CD4-positive, alpha-beta T cell treated with Interleukin-21 for 1 hour (primary cell): ENCODE data around the gene LIMD2.
A peak's percentile ranks its signal among the peaks of the same experiment; 100 is the strongest.

Experiments
- DNase-seq: peaks from one replicate; pipeline ENCODE4 v3.0.0-alpha.2; 2020

Gene LIMD2

DNA sequence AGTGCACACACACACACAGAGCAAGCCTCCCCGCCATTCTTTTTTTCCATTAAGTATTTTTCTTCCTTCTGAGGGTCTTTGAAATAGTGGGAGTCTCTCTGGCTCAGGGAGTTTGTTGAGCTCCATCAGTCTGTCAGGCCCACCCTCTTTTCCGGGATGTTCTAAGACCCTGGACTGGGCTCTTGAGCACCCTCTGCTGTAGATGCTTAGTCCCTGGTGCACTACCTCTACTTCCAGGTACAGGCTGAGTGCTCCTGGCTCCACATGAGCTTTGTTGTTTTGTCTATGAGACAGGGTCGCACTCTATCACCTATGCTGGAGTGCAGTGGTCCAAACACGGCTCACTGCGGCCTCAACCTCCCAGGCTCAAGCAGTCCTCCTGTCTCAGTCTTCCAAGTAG is 20.7 kb downstream of the LIMD2 start:
- no peak for DNase-seq

DNA sequence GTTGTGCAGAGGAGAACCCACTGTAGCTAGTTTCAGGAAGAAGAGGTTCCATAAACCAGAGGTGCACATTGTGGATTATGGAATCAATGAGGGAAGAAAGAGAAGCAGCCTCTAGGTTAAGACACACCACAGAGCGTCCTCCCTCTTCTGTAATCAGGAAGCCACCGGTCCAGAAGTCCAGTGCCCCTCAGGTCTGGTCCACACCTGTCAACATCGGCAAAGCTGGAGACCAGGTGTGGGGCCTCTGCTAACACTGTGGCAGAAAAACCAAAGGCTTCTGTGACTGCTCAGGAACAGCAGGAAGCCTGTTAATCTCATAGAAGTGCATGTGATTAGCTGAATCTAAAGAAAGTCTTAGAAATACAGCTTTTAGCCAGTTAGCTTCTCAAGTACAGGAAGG is 23.3 kb downstream of the LIMD2 start:
- DNase-seq, result no peak

DNA sequence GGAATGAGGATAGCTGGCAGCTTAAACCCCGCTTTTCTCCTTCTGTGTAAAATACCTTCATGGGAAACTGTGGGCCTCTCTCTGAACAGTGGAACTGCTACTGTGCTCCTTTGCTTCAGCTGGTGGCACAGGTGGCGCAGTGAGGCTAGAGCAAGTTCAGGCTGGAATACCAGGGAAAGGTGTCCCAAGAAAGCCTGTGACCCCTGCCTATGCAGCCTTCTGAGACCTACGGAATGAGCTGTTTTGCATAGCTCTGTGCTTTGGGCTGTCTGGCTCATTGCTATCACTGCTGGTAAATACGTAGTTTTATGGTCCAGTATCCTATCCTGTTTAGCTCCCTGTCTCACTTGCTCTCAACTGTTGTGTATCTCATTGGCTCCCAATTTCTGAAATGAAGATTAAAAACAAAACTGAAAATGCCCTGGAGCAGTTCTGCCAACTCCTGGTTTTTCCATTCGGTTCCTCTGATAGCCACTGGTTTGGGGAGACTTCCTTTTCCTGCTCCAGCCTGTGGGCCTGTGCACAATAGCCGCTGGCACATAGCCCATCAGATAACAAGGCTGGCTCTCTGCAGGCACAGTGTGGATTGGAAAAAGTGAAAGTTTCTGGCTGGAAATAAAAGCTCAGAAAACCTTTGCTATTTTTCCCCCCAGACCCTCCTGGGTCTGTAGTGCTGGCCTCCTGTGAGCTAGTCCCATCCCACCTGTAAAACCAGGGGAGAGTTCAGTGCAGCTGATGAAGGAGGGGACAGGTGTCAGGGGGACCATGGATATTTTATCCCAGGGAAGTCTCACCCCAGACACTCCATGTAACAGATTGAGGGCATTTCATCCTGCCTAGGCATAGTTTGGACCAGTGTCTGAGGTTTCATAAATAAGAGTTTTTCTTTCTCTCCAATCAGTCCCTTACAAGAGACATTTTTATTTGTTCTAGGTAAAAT is 24.0 kb downstream of the LIMD2 start:
- no peak for DNase-seq

DNA sequence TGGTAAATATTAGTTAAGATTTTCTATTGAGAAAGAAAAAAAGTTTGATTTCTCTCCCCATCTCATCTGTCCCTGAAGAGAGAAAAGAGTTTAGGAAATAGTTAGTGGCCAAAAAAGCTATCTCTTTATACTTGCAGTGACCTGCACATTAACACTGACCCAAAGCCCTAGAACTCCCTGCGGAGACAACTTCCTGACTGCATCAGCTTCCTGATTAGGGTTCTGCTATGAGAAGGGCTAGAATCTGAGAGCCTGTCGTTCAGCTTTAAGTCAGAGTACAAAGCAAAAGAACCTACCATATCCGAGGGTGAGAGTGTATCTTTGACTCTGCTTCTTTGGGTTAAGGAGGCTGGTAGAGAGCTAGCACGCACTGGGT is 24.7 kb downstream of the LIMD2 start:
- no peak for DNase-seq

DNA sequence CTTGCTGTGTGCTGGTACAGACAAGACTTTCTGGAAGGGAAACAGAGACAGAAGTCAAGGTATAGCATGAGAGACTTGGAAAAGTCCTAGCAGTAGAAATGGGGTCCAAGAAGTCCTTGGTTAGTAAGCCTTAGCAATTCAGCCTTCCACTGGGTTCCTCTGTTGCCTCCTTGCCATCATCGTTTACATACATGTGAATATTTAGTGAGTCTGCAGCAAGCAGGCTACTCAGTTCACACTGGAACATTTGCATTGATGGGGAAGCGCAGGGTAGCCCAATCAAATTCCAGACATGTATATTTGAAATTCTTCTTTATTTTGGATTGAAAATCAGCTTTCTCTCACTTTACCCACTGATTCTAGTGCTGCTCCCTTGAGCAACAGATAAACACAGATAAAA is 27.1 kb downstream of the LIMD2 start:
- DNase-seq, result no peak

DNA sequence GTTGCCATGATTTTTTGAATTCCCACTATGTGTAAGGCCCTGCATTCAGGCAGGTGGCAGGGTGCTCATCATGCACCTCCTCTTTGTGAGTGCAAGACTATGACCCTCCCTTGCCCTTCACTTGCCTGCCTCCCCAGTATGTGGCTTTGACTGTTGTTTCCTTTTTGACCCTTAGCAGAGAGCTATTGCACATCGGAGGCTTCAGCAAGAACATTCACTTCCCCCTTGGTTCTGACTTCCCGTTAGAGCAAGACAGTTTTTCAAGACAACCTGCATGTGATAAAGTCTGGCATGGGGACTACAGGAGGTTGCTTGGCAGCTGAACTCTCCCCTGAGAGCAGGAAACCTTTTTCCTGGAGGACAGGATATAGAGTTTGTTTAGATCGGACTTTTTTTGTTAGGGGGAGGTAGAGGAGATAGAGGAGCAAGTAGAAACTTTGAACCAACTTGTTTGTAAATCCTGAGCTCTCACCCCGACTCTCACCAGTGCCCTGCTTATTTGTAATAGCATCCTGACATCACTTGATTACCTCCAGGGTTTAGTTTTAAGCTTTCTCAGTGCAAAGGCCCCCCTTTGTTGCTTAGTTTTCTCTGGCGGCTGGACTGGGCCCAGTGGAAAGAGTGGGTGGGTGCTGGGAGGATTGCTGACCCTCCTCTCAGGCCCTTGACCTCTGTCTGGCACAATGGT is 34.3 kb downstream of the LIMD2 start:
- DNase-seq, result peak; percentile 12

DNA sequence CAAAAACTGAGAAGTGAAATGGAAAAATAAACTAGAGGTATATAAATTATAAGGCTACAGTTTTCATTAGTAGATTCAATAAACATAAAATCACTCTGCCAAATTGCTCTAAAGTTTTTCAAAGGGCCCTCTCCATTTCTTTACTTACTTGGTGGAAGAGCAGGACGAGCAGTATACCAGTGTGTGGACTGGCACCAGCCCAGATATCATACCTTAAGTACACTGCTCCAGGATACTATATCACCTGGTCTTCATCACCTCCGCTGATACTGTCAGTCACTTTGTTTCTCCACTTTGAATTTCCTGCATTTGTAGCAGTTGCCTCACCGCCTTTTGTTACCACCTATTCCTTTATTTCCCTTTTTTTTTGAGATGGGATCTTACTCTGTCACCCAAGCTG is 40.1 kb downstream of the LIMD2 start:
- DNase-seq, result no peak

DNA sequence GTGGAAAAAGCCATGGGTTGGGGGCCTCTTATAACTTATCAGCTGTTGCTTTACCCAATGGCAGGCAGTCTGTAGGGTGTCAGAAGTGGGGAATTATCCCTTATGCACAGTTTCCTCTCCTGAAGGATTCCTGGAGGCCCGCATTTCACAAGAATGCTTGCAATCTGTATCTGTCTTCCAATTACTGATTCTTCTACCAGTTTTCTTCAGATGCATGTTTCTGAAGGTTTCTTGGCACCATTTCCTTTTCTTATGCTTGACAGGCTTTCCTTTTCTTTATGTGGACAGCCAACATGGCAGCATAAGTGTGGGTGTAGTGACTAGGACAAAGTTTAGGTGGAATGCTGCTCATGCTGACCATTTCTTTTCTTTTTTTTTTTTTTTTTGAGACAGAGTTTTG is 41.6 kb downstream of the LIMD2 start:
- DNase-seq, result no peak

DNA sequence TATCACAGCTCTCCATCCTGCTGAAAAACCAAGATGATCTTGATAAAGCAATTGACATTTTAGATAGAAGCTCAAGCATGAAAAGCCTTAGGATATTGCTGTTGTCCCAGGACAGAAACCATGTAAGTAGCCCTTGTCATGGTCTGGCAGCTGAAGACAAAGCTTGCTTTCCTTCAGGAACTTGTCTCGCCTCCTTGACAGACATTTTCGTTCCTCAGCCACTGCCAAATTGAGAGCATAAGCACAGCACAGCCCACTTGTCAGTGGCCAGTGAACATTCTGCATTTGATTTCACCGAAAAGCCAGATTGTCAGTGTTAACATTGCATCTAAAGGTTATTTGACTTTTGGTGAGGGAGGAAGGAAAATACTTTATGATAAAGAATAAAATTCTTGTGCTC is 42.1 kb downstream of the LIMD2 start:
- no peak for DNase-seq

DNA sequence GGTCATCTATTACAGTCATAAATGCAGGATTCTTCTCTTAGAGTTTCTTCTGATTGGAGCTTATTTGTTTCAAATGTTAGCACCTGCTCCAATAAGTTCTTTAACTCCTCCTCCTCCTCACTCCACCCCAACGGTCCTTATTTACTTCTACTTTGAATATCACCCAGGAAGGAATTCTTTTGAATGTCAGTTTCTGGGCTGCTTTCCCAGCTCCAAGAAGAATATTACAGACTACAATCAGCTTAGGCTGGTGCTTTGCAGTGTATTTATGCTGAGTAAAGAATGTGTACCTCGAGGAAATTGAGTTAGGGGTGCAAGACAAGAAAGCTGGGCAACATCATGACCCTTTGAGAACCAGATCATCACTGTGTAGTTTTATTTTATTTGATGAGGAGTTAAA is 46.9 kb downstream of the LIMD2 start:
- DNase-seq, result no peak

DNA sequence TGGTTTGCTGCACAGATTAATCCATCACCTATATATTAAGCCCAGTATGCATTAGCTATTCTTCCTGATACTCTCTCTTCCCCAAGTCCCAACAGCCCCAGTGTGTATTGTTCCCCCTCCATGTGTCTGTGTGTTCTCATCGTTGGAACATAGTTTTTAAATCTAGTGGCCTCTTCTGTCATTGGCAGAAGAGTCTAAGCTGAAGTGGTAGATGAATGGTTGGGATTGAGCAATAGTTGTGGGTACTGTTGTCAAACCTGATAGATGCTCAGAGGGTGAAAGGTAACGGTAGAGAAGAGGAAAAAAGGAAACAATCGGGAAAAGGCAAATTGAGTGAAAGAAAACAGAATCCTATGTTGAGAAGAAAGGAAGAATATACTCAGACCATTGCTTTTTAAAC is 47.8 kb downstream of the LIMD2 start:
- no peak for DNase-seq

DNA sequence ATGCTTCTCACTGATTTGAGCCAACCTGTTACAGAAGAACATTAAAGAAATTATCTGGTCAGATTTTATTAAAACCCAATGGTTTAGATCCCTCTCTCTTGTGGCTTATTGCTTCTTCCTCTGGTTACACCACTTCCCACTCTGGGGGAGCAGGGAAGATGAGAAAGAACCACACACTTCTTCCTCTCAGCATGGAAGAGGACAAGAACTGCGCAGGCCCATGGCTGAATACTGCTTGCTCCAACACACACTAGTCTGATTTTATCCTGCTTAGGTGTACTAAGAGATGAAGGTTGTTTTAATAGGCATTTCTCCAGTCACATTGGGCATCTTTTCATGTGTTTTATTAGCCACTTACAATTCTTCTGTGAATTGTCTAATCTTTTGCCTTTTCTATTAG is 50.1 kb downstream of the LIMD2 start:
- DNase-seq, result no peak

DNA sequence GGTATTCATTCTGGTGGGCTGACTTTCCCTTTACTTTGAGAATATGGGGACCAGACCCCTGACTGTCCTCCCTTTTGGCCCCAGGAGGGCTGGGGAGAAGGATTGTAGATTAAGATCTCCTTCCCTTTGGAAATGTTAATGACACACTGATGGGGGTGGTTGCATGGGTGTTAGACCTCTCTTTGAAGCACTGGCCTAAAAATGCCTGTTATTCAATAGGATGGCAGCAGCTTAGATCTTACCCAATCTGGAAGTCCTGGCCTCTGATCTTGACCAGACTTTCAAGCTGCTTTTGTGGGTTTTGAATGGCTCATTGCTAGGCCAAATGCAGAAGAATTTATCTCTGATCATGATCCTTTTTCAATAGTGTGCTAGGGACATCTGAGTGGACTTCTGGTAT is 52.0 kb downstream of the LIMD2 start:
- no peak for DNase-seq

DNA sequence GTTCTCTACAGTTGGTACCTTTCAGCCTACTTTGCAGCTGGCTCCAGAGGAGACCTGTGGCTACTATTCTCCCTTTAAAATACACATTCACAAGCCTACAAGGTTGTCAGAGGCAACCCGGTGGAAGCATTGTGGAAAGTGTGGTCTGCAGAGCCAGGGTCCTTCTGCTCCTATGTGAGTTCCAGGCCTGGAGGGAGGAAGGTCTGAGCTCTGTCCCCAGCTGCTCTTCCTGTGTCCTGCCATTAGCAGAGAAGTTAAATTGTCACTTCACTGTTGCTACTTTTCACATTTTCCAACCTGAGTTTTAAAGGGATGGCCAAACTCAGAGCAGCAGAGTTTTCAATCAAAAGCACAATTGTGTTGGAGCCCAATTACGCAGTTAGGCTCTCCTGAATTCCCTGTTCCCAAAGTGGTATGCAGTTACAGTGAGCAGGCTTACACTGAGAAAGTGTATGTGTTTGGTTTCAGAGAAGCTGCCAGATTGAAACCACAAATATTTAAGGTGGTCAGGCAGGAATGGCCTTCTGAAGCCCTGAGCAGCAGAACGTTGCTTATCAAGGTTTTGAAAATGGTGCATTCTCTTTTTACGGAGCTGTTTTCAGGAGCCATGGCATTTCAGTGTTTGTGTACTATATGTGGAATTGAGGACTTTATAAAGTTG is 52.7 kb downstream of the LIMD2 start:
- no peak for DNase-seq

DNA sequence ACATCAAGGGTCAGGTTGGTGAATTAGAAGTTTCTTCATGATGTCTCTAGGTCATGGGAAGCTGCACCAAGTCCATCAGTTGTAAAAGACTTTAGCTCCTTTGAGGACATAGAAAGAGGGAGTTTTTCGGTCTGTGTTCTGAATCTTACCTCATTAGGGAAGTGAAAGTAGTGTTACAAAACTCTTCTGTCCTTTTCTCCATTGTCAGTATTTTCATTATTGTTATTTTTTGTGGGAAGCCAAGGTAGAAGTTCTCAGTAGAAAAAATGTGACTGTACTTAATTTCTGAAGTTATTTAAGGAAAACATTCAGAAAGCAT is 53.5 kb downstream of the LIMD2 start:
- no peak for DNase-seq
